ENCODE data around the gene IGF2R. TPM values are rescaled to one million over a fixed set of nuclear protein-coding genes. Genes with fewer than 3 reads are reported as not detected.
"Not testable (repeated sequence)": the region's sequence is repeated elsewhere in the genome, so short reads cannot be mapped to it uniquely, and the experiment has no call there.

The IGF2R gene
- total and polyA plus RNA-seq, 2 experiments from 2014 or later = 8.1 to 30.9 TPM

DNA sequence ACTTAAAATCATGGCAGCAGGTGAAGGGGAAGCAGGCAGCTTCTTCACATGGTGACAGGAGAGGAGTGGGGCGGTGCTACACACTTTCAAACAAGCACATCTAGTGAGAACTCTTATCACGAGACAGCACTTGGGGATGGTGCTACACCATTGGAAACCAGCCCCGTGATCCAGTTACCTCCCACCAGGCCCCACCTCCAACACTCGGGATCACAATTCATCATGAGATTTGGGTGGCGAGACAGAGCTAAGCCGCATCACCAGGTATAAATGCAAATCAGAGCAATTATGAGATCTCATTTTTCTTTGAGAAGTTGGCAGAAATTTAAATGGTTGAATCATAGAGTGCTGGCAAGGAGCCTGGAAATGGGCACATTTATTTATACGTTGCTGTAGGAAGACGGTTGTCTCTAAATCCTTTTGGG is 31.4 kb downstream of the IGF2R start:
- no peak for TF ChIP-seq EZH2 (IDR thresholded peaks at IDR 0.05; ENCODE audit: insufficient read depth, poor library complexity, severe bottlenecking)
- TF ChIP-seq EZH2phosphoT487 (IDR thresholded peaks at IDR 0.05; ENCODE audit: insufficient read depth, low read depth) = no peak
- no peak for DNase-seq
- Histone ChIP-seq H3K36me3 (ENCODE audit: low read depth) (no peaks in the 10 kb centered on the region), H3K9me3 (ENCODE audit: low read depth) (no peaks in the 10 kb centered on the region), H3K4me1 (ENCODE audit: insufficient read depth) (no peaks in the 10 kb centered on the region), H3F3A (ENCODE audit: insufficient read depth) (no peaks in the 10 kb centered on the region), H3K27me3 (replicated peaks; ENCODE audit: insufficient read depth) (no peaks in the 10 kb centered on the region), H3K79me2 (ENCODE audit: insufficient read depth) (peaks cover 82% of the 10 kb centered on the region), H3K4me2 (ENCODE audit: unreplicated experiment) (no peak overlapping the region), H3K9ac (no peak overlapping the region), H3K4me3 (no peak overlapping the region), H2AFZ (no peak overlapping the region), H4K20me1 (ENCODE audit: insufficient read depth) (no peaks in the 10 kb centered on the region; the same call in 1 of the 2 replicates), H3K27ac (no peak overlapping the region), H3K9me2 (ENCODE audit: insufficient read depth) (no peaks in the 10 kb centered on the region)
- 93 to 95% methylated on average over 8 of the region's 8 CpGs for WGBS, 2 experiments (ENCODE audit: low coverage in 1 of 2, low lambda C conversion rate in 2 of 2, missing lambda C conversion rate in 2 of 2)
- in situ Hi-C loops (cut with MboI) = no loop called here

GRCh38 chr6:160000893-160001427 is 32.1 kb downstream of the IGF2R start:
- H3K9ac ChIP-seq; DNase-seq; H3K4me3 ChIP-seq; H3K9me2 ChIP-seq (ENCODE audit: insufficient read depth); H4K20me1 ChIP-seq (ENCODE audit: insufficient read depth); H3F3A ChIP-seq (ENCODE audit: insufficient read depth); in situ Hi-C loops (cut with MboI); H3K9me3 ChIP-seq (ENCODE audit: low read depth); H3K27ac ChIP-seq; H3K27me3 ChIP-seq (replicated peaks; ENCODE audit: insufficient read depth); H3K36me3 ChIP-seq (ENCODE audit: low read depth); H3K4me1 ChIP-seq (ENCODE audit: insufficient read depth); H2AFZ ChIP-seq; H3K4me2 ChIP-seq (ENCODE audit: unreplicated experiment): not testable (repeated sequence)
- WGBS, 2 experiments (ENCODE audit: low coverage in 1 of 2, low lambda C conversion rate in 2 of 2, missing lambda C conversion rate in 2 of 2) = 85 to 88% methylated on average over 9 of the region's 9 CpGs
- H3K79me2 ChIP-seq (ENCODE audit: insufficient read depth) = peaks cover 75% of the 10 kb centered on the region

DNA sequence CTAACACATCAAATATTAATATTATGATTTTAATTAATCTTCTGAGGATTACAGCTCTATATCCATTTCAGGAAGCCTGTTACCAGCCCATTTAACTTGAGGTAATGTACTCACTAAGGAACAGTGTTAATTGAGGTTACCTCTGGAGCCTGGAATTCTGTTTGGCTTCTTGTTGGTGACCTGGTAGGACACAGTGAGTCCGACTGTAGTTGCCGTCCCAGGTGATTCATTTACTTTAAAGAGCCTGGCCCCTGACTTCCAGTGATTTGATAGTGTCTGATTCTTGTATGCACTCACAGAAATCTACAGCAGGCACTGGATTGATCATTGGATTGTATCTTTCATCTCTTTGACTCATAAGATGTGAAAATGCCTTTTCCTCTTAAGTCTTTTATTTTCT is 34.0 kb downstream of the IGF2R start:
- Histone ChIP-seq H3K9me3 (ENCODE audit: low read depth) (no peaks in the 10 kb centered on the region), H3K4me2 (ENCODE audit: unreplicated experiment) (no peak overlapping the region), H3K36me3 (ENCODE audit: low read depth) (no peaks in the 10 kb centered on the region), H3F3A (ENCODE audit: insufficient read depth) (no peaks in the 10 kb centered on the region), H3K4me1 (ENCODE audit: insufficient read depth) (no peaks in the 10 kb centered on the region), H3K27ac (no peak overlapping the region), H3K4me3 (no peak overlapping the region), H3K27me3 (replicated peaks; ENCODE audit: insufficient read depth) (no peaks in the 10 kb centered on the region), H2AFZ (no peak overlapping the region), H4K20me1 (ENCODE audit: insufficient read depth) (peaks cover 4% of the 10 kb centered on the region; the same call in 1 of the 2 replicates), H3K9ac (no peak overlapping the region), H3K9me2 (ENCODE audit: insufficient read depth) (no peaks in the 10 kb centered on the region), H3K79me2 (ENCODE audit: insufficient read depth) (peaks cover 76% of the 10 kb centered on the region)
- no peak for DNase-seq
- in situ Hi-C loops (cut with MboI) = no loop called here
- 96 to 97% methylated on average over 2 of the region's 2 CpGs for WGBS, 2 experiments (ENCODE audit: low coverage in 1 of 2, low lambda C conversion rate in 2 of 2, missing lambda C conversion rate in 2 of 2)
- TF ChIP-seq EZH2phosphoT487 (IDR thresholded peaks at IDR 0.05; ENCODE audit: insufficient read depth, low read depth) (no peak), EZH2 (IDR thresholded peaks at IDR 0.05; ENCODE audit: insufficient read depth, poor library complexity, severe bottlenecking) (no peak)

DNA sequence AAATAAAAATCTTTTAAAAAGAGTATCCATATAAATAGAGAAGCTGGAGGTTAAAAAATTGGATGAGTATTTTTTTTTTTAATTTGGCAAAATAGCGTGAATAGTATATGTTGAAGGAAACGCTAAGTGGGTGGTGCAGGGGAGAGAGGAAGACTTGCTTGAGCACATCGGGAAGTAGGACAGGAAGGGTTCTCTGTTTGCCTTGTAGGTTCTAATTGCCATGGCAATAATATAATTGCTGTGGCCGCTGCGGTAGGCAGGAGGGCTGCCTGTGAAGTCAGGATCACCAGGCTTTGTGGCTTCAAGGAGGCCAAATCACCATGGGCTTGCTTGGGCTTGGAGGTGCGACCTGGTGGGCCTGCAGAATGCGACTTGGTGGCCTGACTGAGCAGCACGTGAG is 35.1 kb downstream of the IGF2R start:
- TF ChIP-seq EZH2 (IDR thresholded peaks at IDR 0.05; ENCODE audit: insufficient read depth, poor library complexity, severe bottlenecking) = no peak
- TF ChIP-seq EZH2phosphoT487 (IDR thresholded peaks at IDR 0.05; ENCODE audit: insufficient read depth, low read depth) = no peak
- Histone ChIP-seq H3K4me2 (ENCODE audit: unreplicated experiment) (no peak overlapping the region), H4K20me1 (ENCODE audit: insufficient read depth) (0 out of 2 replicates have a peak, but pooled peaks cover 4% of the 10 kb centered on the region), H3F3A (ENCODE audit: insufficient read depth) (no peaks in the 10 kb centered on the region), H3K27ac (no peak overlapping the region), H3K4me3 (no peak overlapping the region), H3K79me2 (ENCODE audit: insufficient read depth) (peaks cover 76% of the 10 kb centered on the region), H3K9ac (no peak overlapping the region), H3K9me3 (ENCODE audit: low read depth) (no peaks in the 10 kb centered on the region), H3K9me2 (ENCODE audit: insufficient read depth) (no peaks in the 10 kb centered on the region), H2AFZ (no peak overlapping the region), H3K27me3 (replicated peaks; ENCODE audit: insufficient read depth) (no peaks in the 10 kb centered on the region), H3K4me1 (ENCODE audit: insufficient read depth) (no peaks in the 10 kb centered on the region), H3K36me3 (ENCODE audit: low read depth) (no peaks in the 10 kb centered on the region)
- in situ Hi-C loops (cut with MboI) = no loop called here
- no peak for DNase-seq
- WGBS, 2 experiments (ENCODE audit: low coverage in 1 of 2, low lambda C conversion rate in 2 of 2, missing lambda C conversion rate in 2 of 2) = 91 to 97% methylated on average over 8 of the region's 8 CpGs
